Smooth muscle cell (in vitro differentiated cells): ENCODE measurements around the gene MLST8. TPM values are rescaled to one million over a fixed set of nuclear protein-coding genes. Genes with fewer than 3 reads are reported as not detected.

Source experiments
- DNase-seq: peaks from one replicate; lab custom pipeline; 2025; ENCODE audit not compliant: unreplicated experiment; lab: John Stamatoyannopoulos, UW
- H2AFZ ChIP-seq: fragments of 200-600 bp; sonication (generic); 2 replicates; pipeline ENCODE4 v1.6.0; 2016; ENCODE audit warnings: antibody characterized with exemption, low read depth, mild to moderate bottlenecking
- H3F3A ChIP-seq: fragments of 200-600 bp; sonication (generic); 2 replicates; pipeline ENCODE4 v1.6.0; 2017; ENCODE audit warnings: antibody characterized with exemption, low read depth
- H3K27ac ChIP-seq: fragments of 200-600 bp; sonication (generic); 2 replicates; pipeline ENCODE4 v1.5.1; 2016; ENCODE audit warnings: low read depth, mild to moderate bottlenecking
- H3K27me3 ChIP-seq: fragments of 200-600 bp; sonication (generic); 2 replicates; pipeline ENCODE4 v1.6.1; 2016; ENCODE audit warnings: low read depth, mild to moderate bottlenecking
- H3K36me3 ChIP-seq: fragments of 200-600 bp; sonication (generic); 2 replicates; pipeline ENCODE4 v1.5.1; 2016; ENCODE audit warnings: low read depth
- H3K4me1 ChIP-seq: fragments of 200-600 bp; sonication (generic); 2 replicates; pipeline ENCODE4 v1.5.1; 2016; ENCODE audit warnings: low read depth
- H3K4me2 ChIP-seq: fragments of 200-600 bp; sonication (generic); 2 replicates; pipeline ENCODE4 v1.6.0; 2016; ENCODE audit warnings: mild to moderate bottlenecking
- H3K4me3 ChIP-seq: fragments of 200-600 bp; sonication (generic); 2 replicates; pipeline ENCODE4 v1.5.1; 2016; ENCODE audit warnings: mild to moderate bottlenecking
- H3K79me2 ChIP-seq: fragments of 200-600 bp; sonication (generic); 2 replicates; pipeline ENCODE4 v1.6.0; 2016; ENCODE audit warnings: low read depth, mild to moderate bottlenecking
- H3K9ac ChIP-seq: fragments of 200-600 bp; sonication (generic); 2 replicates; pipeline ENCODE4 v1.6.0; 2016; ENCODE audit warnings: low read depth
- H3K9me3 ChIP-seq: fragments of 200-600 bp; sonication (generic); replicated peaks from 2 replicates; pipeline ENCODE4 v1.5.1; 2016; ENCODE audit warnings: low read depth
- H4K20me1 ChIP-seq: fragments of 200-600 bp; sonication (generic); 2 replicates; pipeline ENCODE4 v1.6.0; 2016; ENCODE audit warnings: low read depth
- WGBS: methylation state at CpG from one replicate; pipeline ENCODE4 v1.1.7; 2016; ENCODE audit warnings: low lambda C conversion rate; 5-methylcytosine and 5-hydroxymethylcytosine counted together
- polyA plus RNA-seq: library from polyadenylated mRNA; unstranded; fragments of >200 nt; fragmentation: Nextera tagmentation; extraction: Ambion mirVana; gene quantifications from 2 replicates; pipeline ENCODE4 v1.2.1, GENCODE V29; 2016
- total RNA-seq: library from RNA; depleted of rRNA; stranded (reverse); fragments of >200 nt; gene quantifications from 2 replicates; pipeline ENCODE4 v1.2.3, GENCODE V29; 2014
- TF ChIP-seq, protein P1 (sequence below): fragments of 200-600 bp; sonication (generic); IDR thresholded peaks from 2 replicates; pipeline ENCODE4 v1.5.1; 2017; ENCODE audit warnings: borderline replicate concordance, mild to moderate bottlenecking, antibody characterized with exemption; ENCODE audit not compliant: insufficient read depth, poor library complexity, severe bottlenecking

The MLST8 gene
- total and polyA plus RNA-seq, 2 experiments from 2014 or later: 37.2 to 67.0 TPM

DNA sequence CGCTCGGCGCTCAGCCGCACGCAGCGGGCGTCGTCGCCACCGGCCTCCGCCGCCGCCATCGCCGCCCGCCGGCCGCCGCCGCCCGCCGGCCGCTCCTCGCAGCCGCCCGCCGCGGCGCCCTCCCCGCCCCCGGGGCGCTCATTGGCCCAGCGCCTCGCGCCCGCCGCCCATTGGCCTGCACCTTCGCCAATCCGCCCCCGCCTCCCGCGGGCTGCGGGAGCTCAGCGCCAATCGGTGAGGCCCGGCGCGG lies 9.4 kb downstream of the MLST8 start, which contains the start of gene PGP:
Gene PGP (minus strand): TSS at position 122 of the 250 bp plus-strand sequence. CDS start 63 bp downstream, at position 59.
- Histone ChIP-seq H3K4me1 (peaks cover 13% of the 10 kb centered on the region), H3F3A (no peaks in the 10 kb centered on the region), H2AFZ (peak within 1 kb of the TSS; percentile 90), H3K27ac (peak within 1 kb of the TSS; percentile 96), H3K4me3 (peak within 1 kb of the TSS; percentile 90), H3K9me3 (no peaks in the 10 kb centered on the region), H3K4me2 (peak within 1 kb of the TSS; percentile 99), H3K9ac (peak within 1 kb of the TSS; percentile 89), H3K79me2 (peaks cover 19% of the 10 kb centered on the region), H4K20me1 (peaks cover 15% of the 10 kb centered on the region), H3K36me3 (no peaks in the 10 kb centered on the region), H3K27me3 (no peaks in the 10 kb centered on the region)
- WGBS: under 1% methylated on average over 17 of the region's 48 CpGs
- TF ChIP-seq, protein P1, sequence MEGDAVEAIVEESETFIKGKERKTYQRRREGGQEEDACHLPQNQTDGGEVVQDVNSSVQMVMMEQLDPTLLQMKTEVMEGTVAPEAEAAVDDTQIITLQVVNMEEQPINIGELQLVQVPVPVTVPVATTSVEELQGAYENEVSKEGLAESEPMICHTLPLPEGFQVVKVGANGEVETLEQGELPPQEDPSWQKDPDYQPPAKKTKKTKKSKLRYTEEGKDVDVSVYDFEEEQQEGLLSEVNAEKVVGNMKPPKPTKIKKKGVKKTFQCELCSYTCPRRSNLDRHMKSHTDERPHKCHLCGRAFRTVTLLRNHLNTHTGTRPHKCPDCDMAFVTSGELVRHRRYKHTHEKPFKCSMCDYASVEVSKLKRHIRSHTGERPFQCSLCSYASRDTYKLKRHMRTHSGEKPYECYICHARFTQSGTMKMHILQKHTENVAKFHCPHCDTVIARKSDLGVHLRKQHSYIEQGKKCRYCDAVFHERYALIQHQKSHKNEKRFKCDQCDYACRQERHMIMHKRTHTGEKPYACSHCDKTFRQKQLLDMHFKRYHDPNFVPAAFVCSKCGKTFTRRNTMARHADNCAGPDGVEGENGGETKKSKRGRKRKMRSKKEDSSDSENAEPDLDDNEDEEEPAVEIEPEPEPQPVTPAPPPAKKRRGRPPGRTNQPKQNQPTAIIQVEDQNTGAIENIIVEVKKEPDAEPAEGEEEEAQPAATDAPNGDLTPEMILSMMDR: no peak
- no peak for DNase-seq

GRCh38 chr16:2216330-2216729 lies 11.1 kb downstream of the MLST8 start:
- H3K4me2 ChIP-seq: peak overlapping the region; percentile 94
- no peaks in the 10 kb centered on the region for H3K36me3 ChIP-seq
- no peak overlapping the region for H3K4me3 ChIP-seq
- peaks cover 13% of the 10 kb centered on the region for H3K4me1 ChIP-seq
- TF ChIP-seq, protein P1: no peak
- peak overlapping the region; percentile 96 for H3K27ac ChIP-seq
- no peak overlapping the region for H2AFZ ChIP-seq
- H3K79me2 ChIP-seq: peaks cover 19% of the 10 kb centered on the region
- 100% methylated on average over 4 of the region's 4 CpGs for WGBS
- no peak overlapping the region for H3K9ac ChIP-seq
- no peak for DNase-seq
- peaks cover 15% of the 10 kb centered on the region for H4K20me1 ChIP-seq
- H3K9me3 ChIP-seq: no peaks in the 10 kb centered on the region
- H3K27me3 ChIP-seq: no peaks in the 10 kb centered on the region
- H3F3A ChIP-seq: no peaks in the 10 kb centered on the region

- H3K27me3 ChIP-seq: no peaks in the 10 kb centered on the region
- H3K27ac ChIP-seq: peak within 1 kb of the TSS; percentile 79
- peak within 1 kb of the TSS; percentile 84 for H2AFZ ChIP-seq
- H3K36me3 ChIP-seq: no peaks in the 10 kb centered on the region
- H3K9ac ChIP-seq: peak within 1 kb of the TSS; percentile 95
- DNase-seq: peak; percentile 94
- H3K79me2 ChIP-seq: peaks cover 47% of the 10 kb centered on the region
- H4K20me1 ChIP-seq: peaks cover 38% of the 10 kb centered on the region
- peak within 1 kb of the TSS; percentile 95 for H3K4me2 ChIP-seq
- TF ChIP-seq, protein P1: no peak
- H3K4me1 ChIP-seq: peaks cover 6% of the 10 kb centered on the region
- H3K9me3 ChIP-seq: no peaks in the 10 kb centered on the region
- 1% methylated on average over 74 of the region's 82 CpGs for WGBS
- no peaks in the 10 kb centered on the region for H3F3A ChIP-seq
- peak within 1 kb of the TSS; percentile 96 for H3K4me3 ChIP-seq
These were observed 18.1 kb downstream of the MLST8 start, which contains the start of gene E4F1 for GRCh38 chr16:2223221-2223941. Gene E4F1 (plus strand): TSS chr16:2223591. CDS start chr16:2223614, 23 bp downstream.
